ENCODE data around the gene NPR1.

The NPR1 gene

DNA sequence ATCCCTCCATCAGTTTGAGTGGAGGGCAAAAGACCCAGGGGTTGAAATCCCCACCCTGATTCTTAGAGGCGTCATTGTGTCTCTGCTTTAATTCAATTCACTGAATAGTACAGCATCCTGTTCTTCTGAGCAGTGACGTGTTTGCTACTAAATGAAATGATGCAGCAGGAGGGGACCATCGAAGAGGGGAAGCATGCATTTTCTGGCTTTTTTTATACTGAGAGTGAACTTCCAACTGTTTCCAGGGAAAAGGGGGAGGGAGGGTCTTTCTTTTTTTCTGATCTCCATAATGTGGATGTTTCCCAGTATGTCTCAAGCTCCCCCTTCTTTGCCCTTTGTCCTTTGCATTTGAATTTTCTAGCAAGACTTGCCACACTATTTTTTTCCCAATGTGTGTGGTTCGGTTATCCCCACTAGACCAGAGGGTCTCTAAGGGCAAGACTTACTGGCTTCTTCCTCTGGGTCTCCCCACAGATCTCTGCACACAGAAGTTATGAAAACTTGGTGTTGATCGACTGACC lies 52.0 kb downstream of the NPR1 start:
- no peak for DNase-seq

DNA sequence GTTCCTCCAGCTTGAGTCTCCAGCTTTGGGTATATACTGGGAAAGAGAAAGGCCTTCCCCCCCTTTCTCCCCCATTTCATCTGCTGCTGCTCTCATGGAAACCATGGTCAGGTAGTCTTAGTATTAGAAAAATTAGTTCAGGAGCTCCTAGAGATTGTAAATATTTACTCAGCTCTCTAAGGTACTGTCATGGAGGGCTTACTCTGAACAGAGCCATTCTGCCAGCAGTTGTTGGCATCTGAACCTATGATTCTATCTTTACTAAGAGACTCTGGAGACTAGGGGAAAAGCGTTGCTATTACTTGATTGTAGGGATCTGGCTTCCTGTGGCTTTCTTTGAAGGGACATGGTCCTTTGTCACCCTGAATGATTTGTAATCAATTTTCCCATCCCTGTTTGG lies 55.5 kb downstream of the NPR1 start:
- no peak for DNase-seq

DNA sequence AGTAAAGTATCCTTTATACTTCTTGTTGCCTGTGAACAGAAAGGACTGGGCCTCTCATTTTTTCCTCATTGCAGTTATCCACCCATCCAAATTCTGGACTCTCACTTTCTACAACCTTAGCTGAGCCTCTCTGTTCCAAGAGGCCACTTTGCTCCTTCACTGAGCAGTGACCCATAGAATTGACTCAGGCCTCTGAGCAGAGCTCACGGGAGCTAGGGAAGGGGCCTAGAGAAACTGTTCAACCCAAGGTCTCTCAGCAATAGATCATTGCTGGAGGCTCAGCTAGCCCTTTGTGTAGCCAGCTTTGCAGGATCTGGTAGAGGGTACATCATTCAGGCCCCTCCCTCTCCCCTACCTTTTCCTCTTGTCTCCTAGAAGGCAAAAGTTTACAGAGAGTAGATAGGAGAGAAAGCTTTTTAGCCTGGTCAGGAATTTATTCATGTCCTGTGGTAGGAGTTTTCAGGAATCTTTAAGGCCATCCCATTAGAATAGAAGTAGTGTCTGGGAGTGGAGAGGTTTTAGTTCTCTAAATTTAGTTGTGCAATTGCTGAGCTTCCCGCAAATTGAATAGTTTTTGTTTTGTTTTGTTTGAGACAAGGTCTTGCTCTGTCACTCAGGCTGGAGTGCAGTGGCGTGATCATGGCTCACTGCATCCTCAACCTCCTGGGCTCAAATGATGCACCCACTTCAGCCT lies 56.1 kb downstream of the NPR1 start:
- DNase-seq, result no peak

DNA sequence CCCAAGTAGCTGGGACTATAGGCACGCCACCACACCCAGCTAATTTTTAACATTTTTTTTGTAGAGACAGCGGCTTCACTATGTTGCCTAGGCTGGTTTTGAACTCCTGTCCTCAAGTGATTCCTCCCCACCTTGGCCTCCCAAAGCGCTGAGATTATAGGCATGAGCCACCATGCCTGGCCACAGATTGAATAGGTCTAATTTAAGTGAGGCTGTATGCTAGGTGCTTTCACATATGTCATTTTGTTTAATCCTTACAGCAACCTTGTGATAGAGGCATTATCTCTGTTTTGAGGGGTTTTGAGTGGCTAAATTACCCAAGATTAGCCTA lies 56.6 kb downstream of the NPR1 start:
- DNase-seq, result no peak

DNA sequence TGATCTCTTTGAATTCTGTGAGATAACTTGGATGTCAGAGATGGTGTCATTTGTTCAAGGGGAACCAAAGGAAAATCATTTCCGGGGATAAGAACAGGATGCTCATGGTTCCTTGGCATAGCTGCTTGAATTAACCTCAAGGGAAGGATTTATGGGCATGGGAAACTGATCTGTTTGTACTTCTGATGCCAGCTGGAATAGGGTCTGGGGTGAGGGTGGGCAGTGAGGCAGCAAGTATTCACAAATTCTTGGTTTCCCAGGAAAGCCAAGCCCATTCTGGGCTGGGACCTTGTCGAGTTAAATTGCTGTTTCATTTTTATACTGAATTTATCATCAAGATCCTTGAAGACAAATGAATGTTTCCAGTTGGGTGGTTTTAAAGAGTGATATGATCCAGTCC lies 63.5 kb downstream of the NPR1 start:
- no peak for DNase-seq

DNA sequence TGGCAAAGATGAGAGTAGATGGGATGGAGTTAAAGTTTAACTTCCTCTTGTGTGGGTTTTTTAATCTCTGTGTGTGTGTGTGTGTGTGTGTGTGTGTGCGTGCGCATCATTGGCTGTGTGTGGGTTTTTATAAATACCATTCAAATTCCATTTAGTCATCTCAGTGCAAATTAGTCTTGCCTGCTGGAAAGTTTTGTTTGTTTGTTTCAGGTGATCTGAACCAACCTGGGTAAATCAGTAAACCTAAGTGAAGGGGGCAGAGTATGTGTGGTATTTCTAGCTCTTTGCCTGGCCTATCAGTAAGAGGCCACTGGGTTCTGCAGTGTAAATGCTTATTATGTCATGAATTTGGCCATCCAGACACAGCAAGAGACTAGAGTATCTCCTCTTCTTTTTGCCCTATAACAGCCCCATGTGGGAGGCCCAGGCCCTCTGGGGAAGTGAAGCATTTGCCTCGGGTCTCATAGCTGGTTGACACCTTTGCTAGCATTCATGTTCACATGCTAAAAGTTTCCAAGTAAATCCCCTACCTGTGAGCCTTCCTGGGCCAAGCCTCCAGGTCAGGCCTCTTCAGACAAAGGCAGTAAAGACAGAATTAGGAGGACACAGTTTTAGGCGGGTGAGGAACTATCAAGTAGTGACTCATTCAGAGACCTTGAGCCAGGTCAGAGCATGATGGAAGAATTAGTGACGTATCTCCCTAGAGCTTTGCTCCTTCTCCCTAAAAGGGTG lies 64.1 kb downstream of the NPR1 start:
- DNase-seq, result no peak
